B cell (primary cell): ENCODE results near the gene MAP4K1.

Experiments
- CTCF ChIP-seq: fragments of 200-600 bp; IDR thresholded peaks from one replicate; pipeline ENCODE4 v1.8.0; 2022; ENCODE audit warnings: antibody characterized with exemption, mild to moderate bottlenecking
- EZH2 ChIP-seq: IDR thresholded peaks from 2 replicates; pipeline ENCODE4 v1.6.1; 2012; ENCODE audit warnings: borderline replicate concordance, low read depth, mild to moderate bottlenecking, moderate library complexity, low read length; ENCODE audit not compliant: insufficient read depth, poor library complexity, severe bottlenecking

- TF ChIP-seq CTCF, result no peak
- no peak for TF ChIP-seq EZH2
These were observed 56.1 kb downstream of the MAP4K1 start for GRCh38 chr19:38561658-38562057.
